ENCODE data around the gene FOXA3.

GRCh38 chr19:45863335-45863839, 739 bp upstream of the FOXA3 start:
- TF ChIP-seq CTCF (IDR thresholded peaks at IDR 0.05) (no peak), POLR2A (IDR thresholded peaks at IDR 0.05) (no peak)
